ENCODE measurements around the gene RTRAF. TPM values are rescaled to one million over a fixed set of nuclear protein-coding genes. Genes with fewer than 3 reads are reported as not detected.

The RTRAF gene
- total RNA-seq, 1 donor from 2014 or later: 60.5 TPM

DNA sequence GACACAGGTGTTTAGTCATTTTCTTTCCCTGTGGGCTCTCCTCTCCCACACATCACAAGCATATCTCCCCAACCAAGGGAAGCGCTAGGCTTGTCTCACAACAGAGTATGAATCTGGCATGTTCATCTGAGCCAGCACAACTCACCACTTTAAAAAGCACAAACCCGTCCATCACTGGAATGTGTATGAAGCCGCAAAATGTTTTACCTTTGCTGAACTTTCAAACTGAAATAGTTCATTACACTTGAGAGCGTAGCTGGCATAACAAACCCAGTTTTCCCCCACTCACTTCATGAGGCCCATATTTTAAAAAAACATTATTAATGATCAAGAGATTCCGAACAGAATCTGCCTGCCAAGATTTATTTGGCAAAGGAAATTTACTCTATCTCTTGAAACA lies 63.7 kb downstream of the RTRAF start:
- Histone ChIP-seq H3K4me1 (ENCODE audit: control insufficient read depth in 3 of 3, insufficient read depth in 3 of 3, low read length in 3 of 3) (peaks cover 19 to 45% (median 32%) of the 10 kb centered on the region in 3 donors), H3K4me3 (ENCODE audit: low read length in 3 of 3) (peak overlapping the region in 1 of 3 donors; percentile 26), H3K27ac (ENCODE audit: low read depth, low read length) (peak overlapping the region; percentile 69), H3K27me3 (ENCODE audit: control insufficient read depth in 3 of 3, insufficient read depth in 3 of 3, low read length in 3 of 3) (no peaks in the 10 kb centered on the region), H3K9ac (ENCODE audit: low read depth in 1 of 3, low read length in 3 of 3) (no peak overlapping the region), H3K9me3 (ENCODE audit: control insufficient read depth in 3 of 3, low read length in 3 of 3) (no peaks in the 10 kb centered on the region), H3K36me3 (ENCODE audit: control insufficient read depth in 3 of 3, insufficient read depth in 3 of 3, low read length in 3 of 3) (no peaks in the 10 kb centered on the region)

DNA sequence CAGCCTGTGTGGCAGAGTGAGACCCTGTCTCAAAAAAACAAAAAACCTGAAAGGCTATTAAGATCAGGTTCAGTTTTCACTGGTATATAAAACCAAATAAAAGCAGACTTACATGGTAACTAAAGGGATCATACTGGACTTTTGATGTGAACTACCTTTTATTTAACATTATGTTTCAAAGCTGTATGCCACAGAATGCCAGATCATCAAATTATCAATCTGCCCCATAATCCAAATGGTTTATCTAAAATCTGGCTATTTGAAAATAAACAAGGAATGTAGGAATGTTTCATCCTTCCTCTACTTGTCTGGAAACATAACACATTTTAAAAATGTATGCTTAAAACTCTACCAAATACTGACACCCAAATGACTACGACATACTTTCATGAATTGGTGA lies 65.3 kb downstream of the RTRAF start:
- H3K9me3 ChIP-seq (ENCODE audit: control insufficient read depth in 3 of 3, low read length in 3 of 3): no peaks in the 10 kb centered on the region
- H3K9ac ChIP-seq (ENCODE audit: low read depth in 1 of 3, low read length in 3 of 3): no peak overlapping the region
- H3K36me3 ChIP-seq (ENCODE audit: control insufficient read depth in 3 of 3, insufficient read depth in 3 of 3, low read length in 3 of 3): no peaks in the 10 kb centered on the region
- H3K4me3 ChIP-seq (ENCODE audit: low read length in 3 of 3): no peak overlapping the region
- H3K27me3 ChIP-seq (ENCODE audit: control insufficient read depth in 3 of 3, insufficient read depth in 3 of 3, low read length in 3 of 3): no peaks in the 10 kb centered on the region
- H3K27ac ChIP-seq (ENCODE audit: low read depth, low read length): no peak overlapping the region
- peaks cover 15 to 40% (median 30%) of the 10 kb centered on the region in 3 donors for H3K4me1 ChIP-seq (ENCODE audit: control insufficient read depth in 3 of 3, insufficient read depth in 3 of 3, low read length in 3 of 3)

- Histone ChIP-seq H3K4me1 (ENCODE audit: control insufficient read depth in 3 of 3, insufficient read depth in 3 of 3, low read length in 3 of 3) (peaks cover 15 to 39% (median 26%) of the 10 kb centered on the region in 3 donors), H3K27ac (ENCODE audit: low read depth, low read length) (no peak overlapping the region), H3K36me3 (ENCODE audit: control insufficient read depth in 3 of 3, insufficient read depth in 3 of 3, low read length in 3 of 3) (no peaks in the 10 kb centered on the region)
Measured at GRCh38 chr14:52055167-52055566, 65.8 kb downstream of the RTRAF start.

DNA sequence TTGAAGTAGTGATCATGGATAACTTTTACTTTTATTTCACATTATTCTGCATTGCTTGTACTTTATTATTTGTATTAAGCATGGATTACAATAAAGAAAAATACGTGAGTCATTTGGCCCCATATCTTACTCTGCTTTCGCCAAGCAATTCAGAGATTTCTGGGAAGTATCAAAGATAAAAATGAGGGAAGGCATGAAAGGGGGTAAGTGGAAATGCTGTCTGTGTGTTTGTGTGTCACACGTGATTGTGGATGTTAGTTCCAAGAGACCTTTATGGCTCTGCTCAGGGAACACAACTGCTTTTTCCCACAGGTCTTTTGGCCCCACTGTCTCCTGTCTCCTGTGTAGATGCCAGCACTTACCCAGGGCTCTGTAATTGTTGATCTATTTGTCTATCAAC lies 69.0 kb downstream of the RTRAF start:
- Histone ChIP-seq H3K4me3 (ENCODE audit: low read length in 3 of 3) (no peak overlapping the region), H3K4me1 (ENCODE audit: control insufficient read depth in 3 of 3, insufficient read depth in 3 of 3, low read length in 3 of 3) (peaks cover 12 to 25% (median 13%) of the 10 kb centered on the region in 3 donors), H3K9ac (ENCODE audit: low read depth in 1 of 3, low read length in 3 of 3) (no peak overlapping the region), H3K27me3 (ENCODE audit: control insufficient read depth in 3 of 3, insufficient read depth in 3 of 3, low read length in 3 of 3) (no peaks in the 10 kb centered on the region), H3K9me3 (ENCODE audit: control insufficient read depth in 3 of 3, low read length in 3 of 3) (no peaks in the 10 kb centered on the region), H3K36me3 (ENCODE audit: control insufficient read depth in 3 of 3, insufficient read depth in 3 of 3, low read length in 3 of 3) (no peaks in the 10 kb centered on the region), H3K27ac (ENCODE audit: low read depth, low read length) (no peak overlapping the region)

More at GRCh38 chr14:52055167-52055566, 65.8 kb downstream of the RTRAF start:
- H3K4me3 ChIP-seq (ENCODE audit: low read length in 3 of 3): no peak overlapping the region
- H3K9me3 ChIP-seq (ENCODE audit: control insufficient read depth in 3 of 3, low read length in 3 of 3): no peaks in the 10 kb centered on the region
- no peak overlapping the region for H3K9ac ChIP-seq (ENCODE audit: low read depth in 1 of 3, low read length in 3 of 3)
- H3K27me3 ChIP-seq (ENCODE audit: control insufficient read depth in 3 of 3, insufficient read depth in 3 of 3, low read length in 3 of 3): no peaks in the 10 kb centered on the region

DNA sequence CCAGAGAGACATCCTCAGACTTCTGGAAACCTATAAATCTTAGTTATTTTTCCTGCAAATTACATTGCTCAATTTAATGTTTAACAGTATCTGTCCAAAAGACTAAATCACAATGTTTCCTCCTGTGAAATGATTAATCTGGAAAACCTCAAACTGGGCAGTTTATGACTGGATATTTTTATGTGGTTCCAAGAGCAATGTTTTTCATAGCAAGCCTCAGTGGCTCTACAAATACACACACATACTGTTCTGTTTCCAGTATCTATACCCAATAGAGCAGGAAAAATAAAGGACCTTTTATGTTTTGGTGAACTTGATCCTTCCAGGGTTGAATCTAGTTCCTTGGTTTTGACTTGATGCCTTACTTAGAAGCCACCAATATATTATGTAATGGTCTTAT lies 70.3 kb downstream of the RTRAF start:
- H3K9me3 ChIP-seq (ENCODE audit: control insufficient read depth in 3 of 3, low read length in 3 of 3): no peaks in the 10 kb centered on the region
- H3K4me1 ChIP-seq (ENCODE audit: control insufficient read depth in 3 of 3, insufficient read depth in 3 of 3, low read length in 3 of 3): peaks cover 2 to 18% (median 4%) of the 10 kb centered on the region in 3 donors
- H3K27me3 ChIP-seq (ENCODE audit: control insufficient read depth in 3 of 3, insufficient read depth in 3 of 3, low read length in 3 of 3): no peaks in the 10 kb centered on the region
- no peak overlapping the region for H3K9ac ChIP-seq (ENCODE audit: low read depth in 1 of 3, low read length in 3 of 3)
- no peak overlapping the region for H3K27ac ChIP-seq (ENCODE audit: low read depth, low read length)
- H3K4me3 ChIP-seq (ENCODE audit: low read length in 3 of 3): no peak overlapping the region
- no peaks in the 10 kb centered on the region for H3K36me3 ChIP-seq (ENCODE audit: control insufficient read depth in 3 of 3, insufficient read depth in 3 of 3, low read length in 3 of 3)

GRCh38 chr14:52060080-52060479 lies 70.7 kb downstream of the RTRAF start:
- no peak overlapping the region for H3K9ac ChIP-seq (ENCODE audit: low read depth in 1 of 3, low read length in 3 of 3)
- H3K4me1 ChIP-seq (ENCODE audit: control insufficient read depth in 3 of 3, insufficient read depth in 3 of 3, low read length in 3 of 3): peaks cover 2 to 18% (median 4%) of the 10 kb centered on the region in 3 donors
- no peaks in the 10 kb centered on the region for H3K9me3 ChIP-seq (ENCODE audit: control insufficient read depth in 3 of 3, low read length in 3 of 3)
- H3K27me3 ChIP-seq (ENCODE audit: control insufficient read depth in 3 of 3, insufficient read depth in 3 of 3, low read length in 3 of 3): no peaks in the 10 kb centered on the region
- no peak overlapping the region for H3K4me3 ChIP-seq (ENCODE audit: low read length in 3 of 3)
- no peak overlapping the region for H3K27ac ChIP-seq (ENCODE audit: low read depth, low read length)
- no peaks in the 10 kb centered on the region for H3K36me3 ChIP-seq (ENCODE audit: control insufficient read depth in 3 of 3, insufficient read depth in 3 of 3, low read length in 3 of 3)

Other genes with a start within 250 kb of the RTRAF start
- gene GNG2, start 128.9 kb upstream of the RTRAF start, total RNA-seq: 25.1 TPM
- gene NID2, start 79.5 kb downstream of the RTRAF start, total RNA-seq: 76.7 TPM